ENCODE data around the gene PALM3.

PALM3 gene

GRCh38 chr19:14061751-14062557, at the start of gene PALM3:
Gene PALM3, minus strand, starts transcription at chr19:14062076. Its CDS starts 96 bp downstream, at chr19:14061980.
- no peak for DNase-seq (ENCODE audit: low spot score)

- DNase-seq (ENCODE audit: low spot score) = no peak
Measured at GRCh38 chr19:14111486-14111885, 49.6 kb upstream of the PALM3 start.

GRCh38 chr19:14110650-14111049, 48.8 kb upstream of the PALM3 start:
- no peak for DNase-seq (ENCODE audit: low spot score)

- peak; percentile 42 for DNase-seq (ENCODE audit: low spot score)
Measured at GRCh38 chr19:14107581-14108461, 45.9 kb upstream of the PALM3 start.

- DNase-seq (ENCODE audit: low spot score) = no peak
Measured at GRCh38 chr19:14106840-14107239, 45.0 kb upstream of the PALM3 start.

GRCh38 chr19:14105680-14106079, 43.8 kb upstream of the PALM3 start:
- no peak for DNase-seq (ENCODE audit: low spot score)

- DNase-seq (ENCODE audit: low spot score) = peak; percentile 51
Measured at GRCh38 chr19:14103310-14103709, 41.4 kb upstream of the PALM3 start.

- DNase-seq (ENCODE audit: low spot score) = no peak
Measured at GRCh38 chr19:14102756-14103155, 40.9 kb upstream of the PALM3 start.

- DNase-seq (ENCODE audit: low spot score) = no peak
Measured at GRCh38 chr19:14102102-14102696, 40.3 kb upstream of the PALM3 start.

- DNase-seq (ENCODE audit: low spot score) = no peak
Measured at GRCh38 chr19:14101003-14101545, 39.2 kb upstream of the PALM3 start.

- DNase-seq (ENCODE audit: low spot score) = no peak
Measured at GRCh38 chr19:14097532-14098151, 35.8 kb upstream of the PALM3 start.

GRCh38 chr19:14096272-14096992, 34.6 kb upstream of the PALM3 start:
- DNase-seq (ENCODE audit: low spot score) = no peak

GRCh38 chr19:14094854-14095253, 33.0 kb upstream of the PALM3 start:
- DNase-seq (ENCODE audit: low spot score) = no peak

- DNase-seq (ENCODE audit: low spot score) = no peak
Measured at GRCh38 chr19:14093117-14093823, 31.4 kb upstream of the PALM3 start.

- no peak for DNase-seq (ENCODE audit: low spot score)
Measured at GRCh38 chr19:14091813-14092462, 30.1 kb upstream of the PALM3 start.

- DNase-seq (ENCODE audit: low spot score) = peak; percentile 85
Measured at GRCh38 chr19:14091081-14091812, 29.4 kb upstream of the PALM3 start.

GRCh38 chr19:14090509-14091080, 28.7 kb upstream of the PALM3 start, which contains the start of gene SAMD1:
Gene SAMD1, minus strand, starts transcription at chr19:14090751.
- DNase-seq (ENCODE audit: low spot score) = peak; percentile 85

GRCh38 chr19:14089662-14090508, 28.0 kb upstream of the PALM3 start:
- peak; percentile 62 for DNase-seq (ENCODE audit: low spot score)

All from RKO (cell line).